Left ventricle myocardium inferior (tissue), 1 donor: ENCODE measurements around the gene ENPP3. TPM values are rescaled to one million over a fixed set of nuclear protein-coding genes. Genes with fewer than 3 reads are reported as not detected.

Source experiments
- DNase-seq: peaks from one replicate; pipeline ENCODE4 v3.0.0-alpha.2; 2020
- H3K27ac ChIP-seq: fragments of 200-600 bp; replicated peaks from 2 replicates; pipeline ENCODE4 v1.8.0; 2021
- H3K27me3 ChIP-seq: fragments of 200-600 bp; 2 replicates; pipeline ENCODE4 v1.8.0; 2021; ENCODE audit warnings: low read depth
- H3K36me3 ChIP-seq: fragments of 200-600 bp; 2 replicates; pipeline ENCODE4 v1.8.0; 2021
- H3K4me1 ChIP-seq: fragments of 200-600 bp; 2 replicates; pipeline ENCODE4 v1.8.0; 2021
- H3K4me3 ChIP-seq: fragments of 200-600 bp; 2 replicates; pipeline ENCODE4 v1.8.0; 2021; ENCODE audit warnings: mild to moderate bottlenecking, moderate library complexity
- H3K9me3 ChIP-seq: fragments of 200-600 bp; replicated peaks from 2 replicates; pipeline ENCODE4 v1.8.0; 2021
- CTCF ChIP-seq: fragments of 200-600 bp; IDR thresholded peaks from 2 replicates; pipeline ENCODE4 v1.8.0; 2021; ENCODE audit warnings: antibody characterized with exemption, mild to moderate bottlenecking, borderline replicate concordance
- intact Hi-C: fragments of 100-400 bp; cut with micrococcal nuclease; formaldehyde crosslinking; loops from one replicate; pipeline ENCODE4 v1.11.0; 2022
- microRNA-seq: library from miRNA; unstranded; fragments of <30 nt; microRNA quantifications from one replicate; pipeline ENCODE4 v1.2.0, GENCODE V29; 2020
- total RNA-seq: library from RNA; stranded (reverse); fragmentation: NEBNext Ultra II Directional; extraction: Animal tissue kit (Norgen Biotek cat#: 25700); gene quantifications from one replicate; pipeline ENCODE4 v1.2.1, GENCODE V29; 2021
- donor health status: DM: no; HTN: yes; CAD: no; lungs with severe emphysema.

Gene ENPP3
- total RNA-seq, 1 donor from 2014 or later: 0.14 TPM

- intact Hi-C loops: no loop called here
- H3K27ac ChIP-seq: no peak overlapping the region
- peaks cover 12% of the 10 kb centered on the region for H3K27me3 ChIP-seq
- peaks cover 12% of the 10 kb centered on the region for H3K9me3 ChIP-seq
- H3K4me3 ChIP-seq: no peak overlapping the region
- no peaks in the 10 kb centered on the region for H3K4me1 ChIP-seq
- DNase-seq: no peak
- TF ChIP-seq CTCF: no peak
- no peaks in the 10 kb centered on the region for H3K36me3 ChIP-seq
Observed at GRCh38 chr6:131795366-131795765, 158.3 kb downstream of the ENPP3 start.

Small RNA genes within 50 kb of the gene (microRNA-seq; reads per million reads assigned to microRNA genes)
- not detected for gene MIR548H5

Other genes starting within 250 kb of the ENPP3 start
- 0.22 TPM for gene ARG1, start 64.1 kb upstream of the ENPP3 start, total RNA-seq
- gene MED23, start 9.1 kb upstream of the ENPP3 start, total RNA-seq: 10.8 TPM
- not detected for gene OR2A4, start 64.1 kb downstream of the ENPP3 start, total RNA-seq
- not detected for gene CTAGE9, start 73.7 kb downstream of the ENPP3 start, total RNA-seq
- 2.9 TPM for gene ENPP1, start 170.7 kb downstream of the ENPP3 start, total RNA-seq